ENCODE measurements around the gene CHCHD5. TPM values are rescaled to one million over a fixed set of nuclear protein-coding genes. Genes with fewer than 3 reads are reported as not detected.

CHCHD5 gene
- total and polyA plus RNA-seq, 10 of the 15 experiments (the other 5 are each of a cell fraction or from before 2014, with no cell fraction given): 16.4 to 118 (median 45.2) TPM

GRCh38 chr2:112623913-112624777 is 39.7 kb downstream of the CHCHD5 start (continued):
- TF ChIP-seq, protein P1, sequence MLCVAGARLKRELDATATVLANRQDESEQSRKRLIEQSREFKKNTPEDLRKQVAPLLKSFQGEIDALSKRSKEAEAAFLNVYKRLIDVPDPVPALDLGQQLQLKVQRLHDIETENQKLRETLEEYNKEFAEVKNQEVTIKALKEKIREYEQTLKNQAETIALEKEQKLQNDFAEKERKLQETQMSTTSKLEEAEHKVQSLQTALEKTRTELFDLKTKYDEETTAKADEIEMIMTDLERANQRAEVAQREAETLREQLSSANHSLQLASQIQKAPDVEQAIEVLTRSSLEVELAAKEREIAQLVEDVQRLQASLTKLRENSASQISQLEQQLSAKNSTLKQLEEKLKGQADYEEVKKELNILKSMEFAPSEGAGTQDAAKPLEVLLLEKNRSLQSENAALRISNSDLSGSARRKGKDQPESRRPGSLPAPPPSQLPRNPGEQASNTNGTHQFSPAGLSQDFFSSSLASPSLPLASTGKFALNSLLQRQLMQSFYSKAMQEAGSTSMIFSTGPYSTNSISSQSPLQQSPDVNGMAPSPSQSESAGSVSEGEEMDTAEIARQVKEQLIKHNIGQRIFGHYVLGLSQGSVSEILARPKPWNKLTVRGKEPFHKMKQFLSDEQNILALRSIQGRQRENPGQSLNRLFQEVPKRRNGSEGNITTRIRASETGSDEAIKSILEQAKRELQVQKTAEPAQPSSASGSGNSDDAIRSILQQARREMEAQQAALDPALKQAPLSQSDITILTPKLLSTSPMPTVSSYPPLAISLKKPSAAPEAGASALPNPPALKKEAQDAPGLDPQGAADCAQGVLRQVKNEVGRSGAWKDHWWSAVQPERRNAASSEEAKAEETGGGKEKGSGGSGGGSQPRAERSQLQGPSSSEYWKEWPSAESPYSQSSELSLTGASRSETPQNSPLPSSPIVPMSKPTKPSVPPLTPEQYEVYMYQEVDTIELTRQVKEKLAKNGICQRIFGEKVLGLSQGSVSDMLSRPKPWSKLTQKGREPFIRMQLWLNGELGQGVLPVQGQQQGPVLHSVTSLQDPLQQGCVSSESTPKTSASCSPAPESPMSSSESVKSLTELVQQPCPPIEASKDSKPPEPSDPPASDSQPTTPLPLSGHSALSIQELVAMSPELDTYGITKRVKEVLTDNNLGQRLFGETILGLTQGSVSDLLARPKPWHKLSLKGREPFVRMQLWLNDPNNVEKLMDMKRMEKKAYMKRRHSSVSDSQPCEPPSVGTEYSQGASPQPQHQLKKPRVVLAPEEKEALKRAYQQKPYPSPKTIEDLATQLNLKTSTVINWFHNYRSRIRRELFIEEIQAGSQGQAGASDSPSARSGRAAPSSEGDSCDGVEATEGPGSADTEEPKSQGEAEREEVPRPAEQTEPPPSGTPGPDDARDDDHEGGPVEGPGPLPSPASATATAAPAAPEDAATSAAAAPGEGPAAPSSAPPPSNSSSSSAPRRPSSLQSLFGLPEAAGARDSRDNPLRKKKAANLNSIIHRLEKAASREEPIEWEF (IDR thresholded peaks at IDR 0.05; ENCODE audit: insufficient replicate concordance, low read depth, low read length): no peak
- TF ChIP-seq NR2C1 (IDR thresholded peaks at IDR 0.05): no peak
- no peak for TF ChIP-seq NFXL1 (IDR thresholded peaks at IDR 0.05; ENCODE audit: borderline replicate concordance)
- 0 out of 2 replicates have a peak, but pooled peaks have one; percentile 30 for TF ChIP-seq TCF12 (IDR thresholded peaks at IDR 0.05; ENCODE audit: low read depth, low read length)
- TF ChIP-seq, protein P2, sequence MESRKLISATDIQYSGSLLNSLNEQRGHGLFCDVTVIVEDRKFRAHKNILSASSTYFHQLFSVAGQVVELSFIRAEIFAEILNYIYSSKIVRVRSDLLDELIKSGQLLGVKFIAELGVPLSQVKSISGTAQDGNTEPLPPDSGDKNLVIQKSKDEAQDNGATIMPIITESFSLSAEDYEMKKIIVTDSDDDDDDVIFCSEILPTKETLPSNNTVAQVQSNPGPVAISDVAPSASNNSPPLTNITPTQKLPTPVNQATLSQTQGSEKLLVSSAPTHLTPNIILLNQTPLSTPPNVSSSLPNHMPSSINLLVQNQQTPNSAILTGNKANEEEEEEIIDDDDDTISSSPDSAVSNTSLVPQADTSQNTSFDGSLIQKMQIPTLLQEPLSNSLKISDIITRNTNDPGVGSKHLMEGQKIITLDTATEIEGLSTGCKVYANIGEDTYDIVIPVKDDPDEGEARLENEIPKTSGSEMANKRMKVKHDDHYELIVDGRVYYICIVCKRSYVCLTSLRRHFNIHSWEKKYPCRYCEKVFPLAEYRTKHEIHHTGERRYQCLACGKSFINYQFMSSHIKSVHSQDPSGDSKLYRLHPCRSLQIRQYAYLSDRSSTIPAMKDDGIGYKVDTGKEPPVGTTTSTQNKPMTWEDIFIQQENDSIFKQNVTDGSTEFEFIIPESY (IDR thresholded peaks at IDR 0.05): no peak
- no peak for TF ChIP-seq USF2 (IDR thresholded peaks at IDR 0.05; ENCODE audit: borderline replicate concordance, low read depth, low read length)
